ENCODE measurements around the gene DRC7. TPM values are rescaled to one million over a fixed set of nuclear protein-coding genes. Genes with fewer than 3 reads are reported as not detected.

The DRC7 gene
- total RNA-seq, 1 experiment from 2014 or later, result not detected

DNA sequence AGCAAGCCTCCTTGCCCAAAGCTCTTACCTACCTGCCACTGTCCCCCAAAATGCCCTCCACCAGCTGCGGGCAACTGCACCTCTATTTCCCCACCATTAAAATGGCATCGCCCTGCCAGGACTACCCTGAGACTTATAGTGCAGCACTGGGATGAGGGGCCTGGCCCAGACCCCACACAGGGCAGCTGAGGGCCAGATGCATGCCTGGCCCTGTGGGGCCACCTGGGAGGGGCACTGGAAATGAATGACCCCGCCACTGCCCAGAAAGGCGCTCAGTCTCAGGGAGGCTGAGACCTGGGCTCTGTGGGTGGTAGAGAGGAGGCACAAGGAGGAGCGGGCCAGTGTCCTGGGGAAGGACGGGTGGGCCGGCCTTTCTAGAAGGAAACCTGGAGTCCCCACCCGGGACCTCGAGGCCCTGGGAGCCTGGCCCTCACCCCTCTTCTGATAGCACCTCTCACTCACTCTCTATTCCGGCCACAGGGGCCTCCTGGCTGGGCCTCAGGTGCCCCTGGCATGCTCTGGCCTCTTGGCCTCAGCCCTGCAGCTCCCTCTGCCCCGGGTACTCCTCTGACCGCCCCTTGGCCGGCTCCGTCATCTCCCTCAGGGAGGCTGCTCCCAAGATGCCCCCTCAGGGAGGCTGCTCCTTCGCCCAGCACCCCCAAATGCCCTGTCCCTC lies 67.9 kb downstream of the DRC7 start:
- Mint-ChIP-seq H3K4me3 (ENCODE audit: unreplicated experiment) (no peak overlapping the region), H3K9me3 (ENCODE audit: unreplicated experiment) (no peaks in the 10 kb centered on the region), H3K27ac (ENCODE audit: low read depth, unreplicated experiment) (no peak overlapping the region), H3K27me3 (ENCODE audit: insufficient read depth, unreplicated experiment) (no peaks in the 10 kb centered on the region), H3K36me3 (ENCODE audit: insufficient read depth, unreplicated experiment) (peaks cover 13% of the 10 kb centered on the region), H3K4me1 (ENCODE audit: insufficient read depth, unreplicated experiment) (peaks cover 10% of the 10 kb centered on the region)
- CTCF ChIA-PET, result interaction anchor here (0.6 to 1.0 kb wide), 2 partner anchors 89 to 187 kb away, joined by 3 read pairs; no protein-coding TSS in a partner anchor
- TF ChIP-seq, protein P1, sequence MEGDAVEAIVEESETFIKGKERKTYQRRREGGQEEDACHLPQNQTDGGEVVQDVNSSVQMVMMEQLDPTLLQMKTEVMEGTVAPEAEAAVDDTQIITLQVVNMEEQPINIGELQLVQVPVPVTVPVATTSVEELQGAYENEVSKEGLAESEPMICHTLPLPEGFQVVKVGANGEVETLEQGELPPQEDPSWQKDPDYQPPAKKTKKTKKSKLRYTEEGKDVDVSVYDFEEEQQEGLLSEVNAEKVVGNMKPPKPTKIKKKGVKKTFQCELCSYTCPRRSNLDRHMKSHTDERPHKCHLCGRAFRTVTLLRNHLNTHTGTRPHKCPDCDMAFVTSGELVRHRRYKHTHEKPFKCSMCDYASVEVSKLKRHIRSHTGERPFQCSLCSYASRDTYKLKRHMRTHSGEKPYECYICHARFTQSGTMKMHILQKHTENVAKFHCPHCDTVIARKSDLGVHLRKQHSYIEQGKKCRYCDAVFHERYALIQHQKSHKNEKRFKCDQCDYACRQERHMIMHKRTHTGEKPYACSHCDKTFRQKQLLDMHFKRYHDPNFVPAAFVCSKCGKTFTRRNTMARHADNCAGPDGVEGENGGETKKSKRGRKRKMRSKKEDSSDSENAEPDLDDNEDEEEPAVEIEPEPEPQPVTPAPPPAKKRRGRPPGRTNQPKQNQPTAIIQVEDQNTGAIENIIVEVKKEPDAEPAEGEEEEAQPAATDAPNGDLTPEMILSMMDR (IDR thresholded peaks at IDR 0.05; ENCODE audit: unreplicated experiment), result no peak
- DNase-seq (ENCODE audit: unreplicated experiment), result no peak
- intact Hi-C loops (cut with micrococcal nuclease), result no loop called here
- POLR2A ChIA-PET, result interaction anchor here (0.5 to 0.6 kb wide), 2 partner anchors 27 to 75 kb away, joined by 3 read pairs; partner anchors contain the start of gene KATNB1
- no TSS peak for BruUV-seq (replicated peaks)

DNA sequence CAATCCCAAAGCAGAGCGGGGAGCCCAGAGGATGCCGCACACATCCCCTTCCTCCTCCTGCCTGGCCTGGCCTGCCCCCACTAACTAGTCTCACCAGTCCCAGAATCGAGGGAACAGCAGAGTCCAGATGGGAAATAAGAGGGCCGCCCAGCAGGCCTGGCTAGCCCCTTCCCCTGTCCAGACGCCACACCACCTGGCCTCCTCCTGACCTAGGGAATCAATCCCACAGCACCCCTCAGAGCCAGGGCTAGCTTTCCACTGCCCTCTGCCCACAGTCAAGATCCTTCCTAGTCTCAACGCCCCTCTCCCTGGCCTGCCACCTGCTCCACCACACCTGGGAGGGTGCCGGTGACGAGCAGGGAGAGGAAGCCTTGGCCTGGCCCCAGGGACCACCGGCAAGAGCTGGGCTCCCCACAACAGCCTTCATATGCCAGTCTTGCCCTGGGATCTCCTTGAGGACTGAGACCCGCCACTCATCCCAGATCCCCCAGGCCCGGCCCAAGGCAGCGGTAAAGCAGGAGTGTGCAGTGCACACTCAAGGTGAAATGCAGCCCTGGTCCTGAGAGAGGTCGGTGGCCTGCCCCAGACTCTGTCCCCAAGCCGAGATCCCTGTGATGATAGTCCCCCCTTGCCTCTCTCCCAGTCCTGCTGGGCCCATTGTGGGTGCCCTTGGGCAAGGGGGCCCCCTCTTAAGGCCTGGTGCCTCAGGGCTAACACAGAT lies 68.8 kb downstream of the DRC7 start:
- no peak overlapping the region for H3K4me3 Mint-ChIP-seq (ENCODE audit: unreplicated experiment)
- no TSS peak for BruUV-seq (replicated peaks)
- H3K27ac Mint-ChIP-seq (ENCODE audit: low read depth, unreplicated experiment), result no peak overlapping the region
- ChIA-PET CTCF (interaction anchor here (0.6 kb wide), 1 partner anchor 499 kb away, joined by 4 read pairs; no protein-coding TSS in a partner anchor), POLR2A (interaction anchor here (0.5 kb wide), 1 partner anchor 74 kb away, joined by 3 read pairs; no protein-coding TSS in a partner anchor)
- peaks cover 20% of the 10 kb centered on the region for H3K36me3 Mint-ChIP-seq (ENCODE audit: insufficient read depth, unreplicated experiment)
- H3K9me3 Mint-ChIP-seq (ENCODE audit: unreplicated experiment), result no peaks in the 10 kb centered on the region
- TF ChIP-seq, protein P1 (IDR thresholded peaks at IDR 0.05; ENCODE audit: unreplicated experiment), result no peak
- intact Hi-C loops (cut with micrococcal nuclease), result no loop called here
- peaks cover 10% of the 10 kb centered on the region for H3K4me1 Mint-ChIP-seq (ENCODE audit: insufficient read depth, unreplicated experiment)
- no peaks in the 10 kb centered on the region for H3K27me3 Mint-ChIP-seq (ENCODE audit: insufficient read depth, unreplicated experiment)
- no peak for DNase-seq (ENCODE audit: unreplicated experiment)

DNA sequence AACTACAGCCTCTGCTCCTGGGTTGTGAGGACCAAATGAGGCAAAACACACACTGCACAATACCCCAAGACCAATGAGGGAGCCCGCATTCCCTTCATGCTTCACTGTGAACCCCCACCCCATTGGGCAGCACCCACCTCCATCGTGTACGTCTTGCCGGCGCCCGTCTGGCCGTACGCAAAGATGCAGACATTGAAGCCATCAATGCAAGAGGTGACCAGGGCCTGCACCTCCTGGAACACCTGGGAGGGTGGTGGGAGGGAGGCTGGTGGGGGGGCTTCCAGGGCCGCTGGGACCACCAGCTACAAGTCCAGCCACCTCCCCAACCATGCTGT lies 69.4 kb downstream of the DRC7 start:
- BruUV-seq (replicated peaks), result no TSS peak
- CTCF ChIA-PET, result interaction anchor here (0.6 kb wide), 1 partner anchor 500 kb away, joined by 4 read pairs; no protein-coding TSS in a partner anchor
- Mint-ChIP-seq H3K27me3 (ENCODE audit: insufficient read depth, unreplicated experiment) (no peaks in the 10 kb centered on the region), H3K4me3 (ENCODE audit: unreplicated experiment) (no peak overlapping the region), H3K9me3 (ENCODE audit: unreplicated experiment) (no peaks in the 10 kb centered on the region), H3K36me3 (ENCODE audit: insufficient read depth, unreplicated experiment) (peaks cover 25% of the 10 kb centered on the region), H3K27ac (ENCODE audit: low read depth, unreplicated experiment) (no peak overlapping the region), H3K4me1 (ENCODE audit: insufficient read depth, unreplicated experiment) (peaks cover 10% of the 10 kb centered on the region)
- DNase-seq (ENCODE audit: unreplicated experiment), result no peak
- TF ChIP-seq, protein P1 (IDR thresholded peaks at IDR 0.05; ENCODE audit: unreplicated experiment), result no peak
- POLR2A ChIA-PET, result no interaction called here
- intact Hi-C loops (cut with micrococcal nuclease), result no loop called here

DNA sequence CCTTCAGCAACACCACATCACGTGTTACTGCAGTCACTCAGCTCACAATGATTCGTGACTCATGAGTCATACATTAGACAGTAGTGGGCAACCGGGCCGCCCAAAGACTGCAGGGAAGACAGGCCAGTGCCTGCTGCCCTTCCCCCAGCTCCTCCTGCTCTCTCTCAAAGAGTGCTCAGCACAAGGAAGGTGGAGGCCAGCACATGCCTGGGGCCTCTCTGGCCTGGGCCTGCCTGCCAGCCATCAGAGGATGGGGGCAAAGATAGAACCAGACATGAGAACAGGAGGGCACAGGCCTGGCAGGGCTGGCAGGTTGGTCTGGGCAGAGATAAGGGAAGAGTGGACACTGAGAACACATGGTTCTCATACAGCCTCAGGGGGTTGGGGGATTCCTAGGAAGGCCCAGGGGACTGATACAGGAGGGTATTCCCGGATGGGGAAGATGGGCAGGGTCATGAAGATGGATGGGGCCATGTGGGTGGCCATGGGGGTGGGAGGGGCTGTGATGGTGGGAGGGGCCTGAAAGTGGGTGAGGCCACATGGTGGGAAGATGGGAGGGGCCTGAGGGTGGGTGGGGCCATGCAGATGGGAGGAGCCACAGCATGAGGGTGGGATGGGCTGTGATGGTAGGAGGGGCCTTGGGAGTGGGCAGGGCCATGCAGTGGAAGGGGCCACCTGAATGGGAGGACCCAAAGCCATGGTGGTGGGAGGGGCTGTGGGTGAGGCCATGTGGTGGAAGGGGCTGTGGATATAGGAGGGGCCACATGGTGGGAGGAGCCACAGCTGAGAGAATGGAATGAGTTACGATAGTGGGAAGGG lies 69.9 kb downstream of the DRC7 start:
- H3K27ac Mint-ChIP-seq (ENCODE audit: low read depth, unreplicated experiment), result no peak overlapping the region
- H3K4me1 Mint-ChIP-seq (ENCODE audit: insufficient read depth, unreplicated experiment), result peaks cover 10% of the 10 kb centered on the region
- H3K27me3 Mint-ChIP-seq (ENCODE audit: insufficient read depth, unreplicated experiment), result no peaks in the 10 kb centered on the region
- BruUV-seq (replicated peaks), result no TSS peak
- no peaks in the 10 kb centered on the region for H3K9me3 Mint-ChIP-seq (ENCODE audit: unreplicated experiment)
- ChIA-PET POLR2A (no interaction called here), CTCF (interaction anchor here (0.6 kb wide), 1 partner anchor 501 kb away, joined by 4 read pairs; no protein-coding TSS in a partner anchor)
- TF ChIP-seq, protein P1 (IDR thresholded peaks at IDR 0.05; ENCODE audit: unreplicated experiment), result no peak
- intact Hi-C loops (cut with micrococcal nuclease), result no loop called here
- peak; percentile 88 for DNase-seq (ENCODE audit: unreplicated experiment)
- no peak overlapping the region for H3K4me3 Mint-ChIP-seq (ENCODE audit: unreplicated experiment)
- H3K36me3 Mint-ChIP-seq (ENCODE audit: insufficient read depth, unreplicated experiment), result peaks cover 29% of the 10 kb centered on the region

Measured in MCF 10A (cell line).